Naive thymus-derived CD8-positive, alpha-beta T cell (primary cell): ENCODE measurements around the gene ATRX. TPM values are rescaled to one million over a fixed set of nuclear protein-coding genes. Genes with fewer than 3 reads are reported as not detected.
"Not testable (repeated sequence)": the region's sequence is repeated elsewhere in the genome, so short reads cannot be mapped to it uniquely, and the experiment has no call there.

ENCODE experiments used
- ATAC-seq, 2 donors: fragments of 150-1000 bp; cut with Tn5 transposase in 1 of 2; sonication (Bioruptor Pico), chemical (Tn5 transposase) in 1 of 2; 1 replicate in 1 of 2; 2 replicates in 1 of 2; pipeline ENCODE4 v1.10.0; 2021; ENCODE audit warnings: mild to moderate bottlenecking in 2 of 2, moderate library complexity in 2 of 2
- POLR2A ChIA-PET: fragments of 350-600 bp; sonication (Branson Sonifier 250); formaldehyde crosslinking; loops from one replicate; lab custom pipeline; 2021; ENCODE audit warnings: antibody characterized with exemption; lab: Charles Lee
- DNase-seq, 10 donors: peaks; one replicate each; pipeline versions ENCODE4 v3.0.0 to v3.0.0-alpha.2; 2020 to 2022
- H3K27ac Mint-ChIP-seq, 10 donors: one replicate each; pipeline ENCODE4 v1.8.0; 2020 to 2022; ENCODE audit warnings: mild to moderate bottlenecking in 10 of 10, mixed read lengths in 10 of 10, moderate library complexity in 4 of 10, inconsistent platforms in 1 of 10
- H3K27me3 Mint-ChIP-seq, 5 donors: one replicate each; pipeline ENCODE4 v1.8.0; 2021 to 2022; ENCODE audit warnings: mixed read lengths in 5 of 5
- H3K36me3 Mint-ChIP-seq, 3 donors: one replicate each; pipeline ENCODE4 v1.8.0; 2020 to 2022; ENCODE audit warnings: mixed read lengths in 3 of 3, mild to moderate bottlenecking in 2 of 3, inconsistent platforms in 1 of 3
- H3K4me1 Mint-ChIP-seq, 4 donors: one replicate each; pipeline ENCODE4 v1.8.0; 2021 to 2022; ENCODE audit warnings: mixed read lengths in 4 of 4
- H3K4me3 Mint-ChIP-seq, 10 donors: one replicate each; pipeline ENCODE4 v1.8.0; 2020 to 2022; ENCODE audit warnings: mild to moderate bottlenecking in 10 of 10, mixed read lengths in 10 of 10, moderate library complexity in 6 of 10, inconsistent platforms in 1 of 10
- H3K9me3 Mint-ChIP-seq, 9 donors: one replicate each; pipeline ENCODE4 v1.8.0; 2020 to 2022; ENCODE audit warnings: mixed read lengths in 9 of 9, mild to moderate bottlenecking in 3 of 9, inconsistent platforms in 1 of 9, moderate library complexity in 1 of 9
- polyA plus RNA-seq, 3 donors: library from polyadenylated mRNA; unstranded; fragments of 300-500 nt; fragmentation: Illumina TruSeq; gene quantifications; one replicate each; pipeline ENCODE4 v1.2.3, GENCODE V29; 2021
- total RNA-seq, 8 experiments: library from RNA in 2 of 8; stranded (reverse) in 2 of 8; gene quantifications; one replicate each; pipeline ENCODE4 v1.2.3 and lab custom pipeline; 2021 to 2026

The ATRX gene
- total RNA-seq (100 to 1,000 TPM; 125 to 126 TPM), polyA plus RNA-seq (10 to 100 TPM; 33.6 to 60.8 (median 48.0) TPM), total RNA-seq (lab: John Stamatoyannopoulos, UW) (120 to 268 (median 213) reads per million in 6 experiments)

- ATAC-seq (peak; percentile 92), DNase-seq (peak; percentile 57 to 88 (median 78))
- H3K9me3 Mint-ChIP-seq = no peaks in the 10 kb centered on the region
- peaks cover 7 to 45% (median 29%) of the 10 kb centered on the region in 4 donors for H3K4me1 Mint-ChIP-seq
- H3K27ac Mint-ChIP-seq = peak within 1 kb of the TSS; percentile 96 to 100 (median 100)
- H3K4me3 Mint-ChIP-seq = peak within 1 kb of the TSS; percentile 99 to 100 (median 99)
- H3K36me3 Mint-ChIP-seq = peaks cover 0 to 4% (median 0%) of the 10 kb centered on the region in 3 donors
- POLR2A ChIA-PET = no interaction called here
- H3K27me3 Mint-ChIP-seq = no peaks in the 10 kb centered on the region
Measured at GRCh38 chrX:77785486-77786364, at the start of gene ATRX. ATRX (minus strand) TSS chrX:77786216; CDS start chrX:77786001, 215 bp downstream.

- H3K4me3 Mint-ChIP-seq, POLR2A ChIA-PET, ATAC-seq, H3K4me1 Mint-ChIP-seq, H3K9me3 Mint-ChIP-seq, DNase-seq, H3K27me3 Mint-ChIP-seq: not testable (repeated sequence)
- H3K27ac Mint-ChIP-seq = peak overlapping the region in 1 of 10 donors; percentile 40
- H3K36me3 Mint-ChIP-seq = peaks cover 0 to 50% (median 9%) of the 10 kb centered on the region in 3 donors
Measured at GRCh38 chrX:77831544-77831943, 45.5 kb upstream of the ATRX start.

- ATAC-seq, H3K4me3 Mint-ChIP-seq, H3K27ac Mint-ChIP-seq, DNase-seq, H3K27me3 Mint-ChIP-seq, H3K4me1 Mint-ChIP-seq, POLR2A ChIA-PET: not testable (repeated sequence)
- H3K36me3 Mint-ChIP-seq = peaks cover 18 to 29% (median 23%) of the 10 kb centered on the region in 3 donors
- H3K9me3 Mint-ChIP-seq = peaks cover 0 to 19% (median 4%) of the 10 kb centered on the region in 9 donors
Measured at GRCh38 chrX:77821989-77822388, 36.0 kb upstream of the ATRX start.

GRCh38 chrX:77820091-77820727 lies 34.2 kb upstream of the ATRX start:
- no peak for ATAC-seq
- H3K27me3 Mint-ChIP-seq = no peaks in the 10 kb centered on the region
- peaks cover 10 to 14% (median 14%) of the 10 kb centered on the region in 3 donors for H3K36me3 Mint-ChIP-seq
- H3K9me3 Mint-ChIP-seq = peaks cover 0 to 18% (median 4%) of the 10 kb centered on the region in 9 donors
- POLR2A ChIA-PET = no interaction called here
- H3K4me1 Mint-ChIP-seq = no peaks in the 10 kb centered on the region
- DNase-seq = no peak
- H3K4me3 Mint-ChIP-seq = no peak overlapping the region
- no peak overlapping the region for H3K27ac Mint-ChIP-seq

GRCh38 chrX:77814210-77814609 lies 28.2 kb upstream of the ATRX start:
- H3K4me3 Mint-ChIP-seq = no peak overlapping the region
- H3K36me3 Mint-ChIP-seq = peaks cover 0 to 2% (median 0%) of the 10 kb centered on the region in 3 donors
- no peak for DNase-seq
- no peaks in the 10 kb centered on the region for H3K27me3 Mint-ChIP-seq
- H3K4me1 Mint-ChIP-seq = no peaks in the 10 kb centered on the region
- POLR2A ChIA-PET = no interaction called here
- ATAC-seq = no peak
- H3K9me3 Mint-ChIP-seq = peaks cover 0 to 11% (median 0%) of the 10 kb centered on the region in 9 donors
- H3K27ac Mint-ChIP-seq = no peak overlapping the region

- no peaks in the 10 kb centered on the region for H3K27me3 Mint-ChIP-seq
- no peak for ATAC-seq
Measured at GRCh38 chrX:77802201-77802600, 16.2 kb upstream of the ATRX start.

GRCh38 chrX:77795124-77795523 lies 9.1 kb upstream of the ATRX start:
- POLR2A ChIA-PET = no interaction called here
- Mint-ChIP-seq H3K4me1 (no peaks in the 10 kb centered on the region), H3K27ac (no peak overlapping the region), H3K36me3 (no peaks in the 10 kb centered on the region), H3K4me3 (no peak overlapping the region), H3K27me3 (no peaks in the 10 kb centered on the region), H3K9me3 (peaks cover 0 to 2% (median 0%) of the 10 kb centered on the region in 9 donors)
- DNase-seq = no peak
- ATAC-seq = no peak

More at GRCh38 chrX:77802201-77802600, 16.2 kb upstream of the ATRX start:
- DNase-seq = no peak
- H3K9me3 Mint-ChIP-seq = peaks cover 0 to 12% (median 1%) of the 10 kb centered on the region in 9 donors
- no peak overlapping the region for H3K27ac Mint-ChIP-seq
- no peaks in the 10 kb centered on the region for H3K4me1 Mint-ChIP-seq
- H3K4me3 Mint-ChIP-seq = no peak overlapping the region
- POLR2A ChIA-PET = no interaction called here
- H3K36me3 Mint-ChIP-seq = no peaks in the 10 kb centered on the region

- Mint-ChIP-seq H3K27me3 (no peaks in the 10 kb centered on the region), H3K4me1 (no peaks in the 10 kb centered on the region), H3K36me3 (no peaks in the 10 kb centered on the region), H3K4me3 (no peak overlapping the region), H3K9me3 (peaks cover 0 to 2% (median 0%) of the 10 kb centered on the region in 9 donors), H3K27ac (no peak overlapping the region)
- ATAC-seq (no peak), DNase-seq (no peak)
- POLR2A ChIA-PET = no interaction called here
Measured at GRCh38 chrX:77793946-77794345, 7.9 kb upstream of the ATRX start.

GRCh38 chrX:77788050-77788449 lies 2.0 kb upstream of the ATRX start:
- Mint-ChIP-seq H3K27ac (peak overlapping the region in 9 of 10 donors; percentile 66 to 100 (median 89)), H3K36me3 (peaks cover 0 to 4% (median 0%) of the 10 kb centered on the region in 3 donors), H3K9me3 (no peaks in the 10 kb centered on the region), H3K27me3 (no peaks in the 10 kb centered on the region), H3K4me3 (peak overlapping the region; percentile 12 to 99 (median 77)), H3K4me1 (peaks cover 7 to 31% (median 20%) of the 10 kb centered on the region in 4 donors)
- peak; percentile 44 to 45 for ATAC-seq
- DNase-seq = peak in 8 of 10 donors; percentile 1 to 61 (median 40)
- POLR2A ChIA-PET = interaction anchor here (1.1 to 2.8 kb wide), 3 partner anchors 107 to 122 kb away, joined by 3 to 10 read pairs (median 6); partner anchors contain the start of genes COX7B and MAGT1

GRCh38 chrX:77786365-77786680 lies 307 bp upstream of the ATRX start:
- Mint-ChIP-seq H3K27me3 (no peaks in the 10 kb centered on the region), H3K4me3 (peak overlapping the region; percentile 99 to 100 (median 99)), H3K9me3 (no peaks in the 10 kb centered on the region), H3K4me1 (peaks cover 7 to 41% (median 27%) of the 10 kb centered on the region in 4 donors), H3K27ac (peak overlapping the region; percentile 96 to 100 (median 100)), H3K36me3 (peaks cover 0 to 4% (median 0%) of the 10 kb centered on the region in 3 donors)
- POLR2A ChIA-PET = no interaction called here
- peak; percentile 18 to 27 for ATAC-seq
- no peak for DNase-seq

GRCh38 chrX:77779695-77780094 lies 6.3 kb downstream of the ATRX start:
- H3K4me1 Mint-ChIP-seq = peaks cover 14 to 67% (median 40%) of the 10 kb centered on the region in 4 donors
- peak overlapping the region in 4 of 10 donors; percentile 9 to 69 (median 16) for H3K27ac Mint-ChIP-seq
- POLR2A ChIA-PET = no interaction called here
- H3K36me3 Mint-ChIP-seq = no peaks in the 10 kb centered on the region
- no peak for DNase-seq
- ATAC-seq = no peak
- peak overlapping the region in 8 of 10 donors; percentile 13 to 65 (median 27) for H3K4me3 Mint-ChIP-seq
- H3K27me3 Mint-ChIP-seq = no peaks in the 10 kb centered on the region
- H3K9me3 Mint-ChIP-seq = no peaks in the 10 kb centered on the region

- POLR2A ChIA-PET = no interaction called here
- Mint-ChIP-seq H3K27ac (no peak overlapping the region), H3K4me1 (peaks cover 11 to 55% (median 36%) of the 10 kb centered on the region in 4 donors), H3K36me3 (peaks cover 0 to 6% (median 2%) of the 10 kb centered on the region in 3 donors), H3K9me3 (no peaks in the 10 kb centered on the region), H3K4me3 (peak overlapping the region in 5 of 10 donors; percentile 5 to 33 (median 22)), H3K27me3 (no peaks in the 10 kb centered on the region)
- no peak for DNase-seq
- peak; percentile 33 to 35 for ATAC-seq
Measured at GRCh38 chrX:77776659-77777058, 9.4 kb downstream of the ATRX start.
